NCI-H510A treated with DMSO at 0.1 percent for 48 hours (cell line): Measurements from ENCODE around the gene MAML3.
A peak's percentile ranks its signal among the peaks of the same experiment; 100 is the strongest.

ENCODE experiments used
- DNase-seq: peaks from one replicate; lab custom pipeline; 2025; lab: John Stamatoyannopoulos, UW

Gene MAML3

GRCh38 chr4:140099983-140100382 is 54.0 kb downstream of the MAML3 start:
- DNase-seq, result no peak

GRCh38 chr4:140098455-140099160 is 55.4 kb downstream of the MAML3 start:
- DNase-seq, result no peak

- no peak for DNase-seq
These were observed 56.4 kb downstream of the MAML3 start for GRCh38 chr4:140097572-140097971.

- DNase-seq, result no peak
These were observed 57.1 kb downstream of the MAML3 start for GRCh38 chr4:140096921-140097320.

- no peak for DNase-seq
These were observed 57.5 kb downstream of the MAML3 start for GRCh38 chr4:140096483-140096861.

- no peak for DNase-seq
These were observed 58.1 kb downstream of the MAML3 start for GRCh38 chr4:140095694-140096482.

- DNase-seq, result no peak
These were observed 59.3 kb downstream of the MAML3 start for GRCh38 chr4:140094438-140095420.

- DNase-seq, result peak; percentile 78
These were observed 61.7 kb downstream of the MAML3 start for GRCh38 chr4:140092094-140092851.

GRCh38 chr4:140091305-140091704 is 62.7 kb downstream of the MAML3 start:
- no peak for DNase-seq

- DNase-seq, result no peak
These were observed 63.7 kb downstream of the MAML3 start for GRCh38 chr4:140090215-140090731.

- no peak for DNase-seq
These were observed 64.8 kb downstream of the MAML3 start for GRCh38 chr4:140089216-140089615.

GRCh38 chr4:140088323-140088967 is 65.5 kb downstream of the MAML3 start:
- DNase-seq, result no peak

GRCh38 chr4:140085881-140086280 is 68.1 kb downstream of the MAML3 start:
- DNase-seq, result no peak

- DNase-seq, result peak; percentile 34
These were observed 68.8 kb downstream of the MAML3 start for GRCh38 chr4:140085062-140085622.

- no peak for DNase-seq
These were observed 69.6 kb downstream of the MAML3 start for GRCh38 chr4:140084385-140084784.

- no peak for DNase-seq
These were observed 71.6 kb downstream of the MAML3 start for GRCh38 chr4:140082391-140082755.

- DNase-seq, result no peak
These were observed 72.2 kb downstream of the MAML3 start for GRCh38 chr4:140081641-140082390.

GRCh38 chr4:140080883-140081282 is 73.1 kb downstream of the MAML3 start:
- DNase-seq, result no peak

- peak; percentile 68 for DNase-seq
These were observed 75.6 kb downstream of the MAML3 start for GRCh38 chr4:140078366-140078765.

GRCh38 chr4:140076307-140076706 is 77.7 kb downstream of the MAML3 start:
- no peak for DNase-seq
